Right renal cortex interstitium (tissue), 3 donors: ENCODE measurements around the gene SIM2. TPM values are rescaled to one million over a fixed set of nuclear protein-coding genes. Genes with fewer than 3 reads are reported as not detected.

Experiments
- DNase-seq, 3 donors: peaks; one replicate each; pipeline ENCODE4 v3.0.0-alpha.2; 2013; ENCODE audit warnings: low read depth in 3 of 3, low spot score in 2 of 3
- polyA plus RNA-seq, 3 donors: library from polyadenylated mRNA; unstranded; fragments of 120-200 nt; gene quantifications; one replicate each; pipeline ENCODE4 v1.2.1, GENCODE V29; 2013; ENCODE audit not compliant: insufficient read length in 3 of 3

SIM2 gene
- polyA plus RNA-seq, 3 donors: 16.6 to 22.3 (median 19.1) TPM

DNA sequence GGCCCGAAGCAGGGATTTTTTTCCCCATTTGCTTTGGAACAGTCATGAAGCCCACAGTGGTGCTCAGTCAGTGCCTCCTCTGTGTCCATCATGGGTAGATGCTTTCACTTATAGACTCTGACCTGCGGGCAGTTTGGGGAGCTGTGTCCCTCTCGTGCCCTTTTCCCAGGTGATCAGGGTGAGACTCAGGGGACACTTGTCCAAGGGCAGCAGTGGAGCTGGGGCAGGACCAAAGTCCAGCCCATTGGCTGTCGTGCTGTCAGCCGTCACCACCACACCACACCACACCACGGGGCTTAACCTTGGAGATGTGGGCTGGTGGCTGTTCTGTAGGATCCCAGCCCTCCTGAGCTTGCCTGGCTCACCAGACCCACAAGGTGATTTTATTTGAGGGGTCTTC, 34.9 kb downstream of the SIM2 start:
- no peak for DNase-seq

DNA sequence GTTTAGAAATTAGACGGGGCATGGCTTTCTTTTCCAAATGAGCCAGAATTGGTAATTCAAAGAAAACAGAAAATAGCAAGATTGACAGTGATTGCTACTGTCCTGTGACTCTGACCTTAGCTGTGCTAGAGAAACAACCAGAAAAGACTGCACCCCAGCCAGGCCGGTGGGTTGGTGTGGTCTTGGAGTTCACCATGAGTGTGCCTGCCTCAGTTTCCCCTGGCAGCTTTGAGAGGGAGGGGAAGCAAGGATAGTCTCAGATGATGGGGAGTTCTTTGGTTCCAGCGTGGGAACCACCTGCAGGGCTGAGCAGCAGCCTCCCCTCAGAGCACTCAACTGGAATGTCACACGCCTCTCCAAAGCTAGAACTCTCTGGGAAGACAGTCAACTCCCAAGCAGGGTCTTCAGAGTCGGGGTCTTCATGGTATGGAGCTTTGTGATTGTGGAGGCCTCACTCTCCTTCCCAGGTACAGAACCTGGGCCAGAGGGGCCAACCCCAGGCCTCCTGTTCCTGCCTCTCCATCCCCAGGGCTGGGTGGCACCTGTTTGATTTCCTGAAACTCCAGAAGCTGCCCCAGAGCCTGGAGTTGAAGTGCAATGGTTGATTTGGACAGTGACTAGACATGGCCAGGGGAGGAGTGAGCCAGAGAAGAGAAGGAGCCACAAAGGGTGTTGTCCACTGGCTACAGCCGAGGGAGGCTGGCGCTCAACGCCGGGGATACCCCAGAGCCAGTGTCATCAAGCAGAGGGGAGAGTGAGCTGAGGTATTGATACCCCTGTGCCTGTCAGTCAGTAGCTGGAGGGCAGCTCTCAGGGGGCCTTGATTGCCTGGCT, 35.7 kb downstream of the SIM2 start:
- no peak for DNase-seq

- no peak for DNase-seq
These were observed 36.2 kb downstream of the SIM2 start for GRCh38 chr21:36735201-36735515.

DNA sequence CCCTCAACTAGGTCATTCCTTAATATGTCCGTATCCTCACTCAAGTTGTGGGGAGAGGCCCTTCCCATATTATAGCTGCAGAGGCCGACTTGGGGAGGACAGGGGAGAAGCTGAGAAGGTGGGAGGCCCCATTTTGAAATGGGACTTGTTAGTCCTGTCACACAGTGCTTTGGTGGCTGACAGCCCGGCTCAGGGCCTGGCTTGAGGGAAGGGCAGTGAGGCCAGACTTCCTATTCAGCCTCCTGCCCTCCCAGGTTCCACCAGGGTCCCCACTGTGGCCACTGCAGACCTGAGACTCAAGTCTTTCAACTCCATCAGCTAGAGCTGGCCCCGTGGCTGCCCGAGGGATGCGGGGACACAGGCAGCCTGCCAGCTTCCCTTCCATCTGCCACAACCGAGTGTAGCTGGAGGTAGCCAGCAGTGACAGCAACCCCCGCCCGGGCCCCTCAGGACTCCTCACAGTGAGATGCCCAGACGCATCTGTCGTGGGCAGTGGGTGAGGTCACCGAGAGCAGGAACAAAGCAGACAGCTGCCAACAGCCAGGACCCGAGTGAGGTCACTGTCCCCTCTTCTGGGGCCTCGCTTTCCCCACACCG, 36.9 kb downstream of the SIM2 start:
- DNase-seq: no peak

GRCh38 chr21:36738489-36739126, 39.7 kb downstream of the SIM2 start:
- no peak for DNase-seq

- DNase-seq: no peak
These were observed 42.6 kb downstream of the SIM2 start for GRCh38 chr21:36741506-36741905.

DNA sequence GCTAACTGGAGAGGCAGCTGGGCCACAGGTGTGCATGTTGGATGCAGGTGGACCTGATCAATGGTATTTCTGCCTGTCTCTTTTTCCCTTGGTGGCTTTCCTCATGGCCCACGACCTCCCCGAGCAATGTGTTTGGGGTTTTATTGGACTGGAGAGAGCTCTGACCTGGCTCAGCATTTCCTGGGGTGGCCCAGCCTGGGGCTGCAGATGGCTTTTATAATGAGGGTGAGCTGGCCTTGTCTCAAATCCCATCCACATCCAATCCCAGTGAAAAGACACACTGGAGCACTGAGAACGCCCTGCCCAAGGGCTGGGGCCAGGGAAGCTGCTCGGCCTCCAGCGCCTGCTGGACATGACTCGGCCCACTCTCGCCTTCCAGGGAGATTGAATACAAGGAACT, 44.1 kb downstream of the SIM2 start:
- DNase-seq: no peak

DNA sequence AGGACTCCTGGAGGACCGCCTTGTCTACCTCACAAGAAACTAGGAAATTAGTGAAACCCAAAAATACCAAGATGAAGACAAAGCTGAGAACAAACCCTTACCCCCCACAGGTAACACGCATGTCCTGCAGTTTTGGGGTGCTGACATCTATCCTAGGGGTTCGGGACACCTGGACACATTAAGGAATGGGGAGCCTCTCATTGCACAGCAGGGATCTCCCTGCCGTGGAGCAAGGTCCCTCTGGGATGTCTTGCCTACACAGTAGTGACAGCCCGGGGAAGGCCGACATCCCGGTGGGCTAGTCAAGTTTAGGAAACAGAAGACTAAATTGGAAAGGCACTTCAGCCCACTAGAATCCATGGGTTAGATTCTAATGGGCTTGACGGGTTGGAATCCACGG, 44.5 kb downstream of the SIM2 start:
- DNase-seq: no peak

GRCh38 chr21:36744190-36744559, 45.3 kb downstream of the SIM2 start:
- DNase-seq: no peak

DNA sequence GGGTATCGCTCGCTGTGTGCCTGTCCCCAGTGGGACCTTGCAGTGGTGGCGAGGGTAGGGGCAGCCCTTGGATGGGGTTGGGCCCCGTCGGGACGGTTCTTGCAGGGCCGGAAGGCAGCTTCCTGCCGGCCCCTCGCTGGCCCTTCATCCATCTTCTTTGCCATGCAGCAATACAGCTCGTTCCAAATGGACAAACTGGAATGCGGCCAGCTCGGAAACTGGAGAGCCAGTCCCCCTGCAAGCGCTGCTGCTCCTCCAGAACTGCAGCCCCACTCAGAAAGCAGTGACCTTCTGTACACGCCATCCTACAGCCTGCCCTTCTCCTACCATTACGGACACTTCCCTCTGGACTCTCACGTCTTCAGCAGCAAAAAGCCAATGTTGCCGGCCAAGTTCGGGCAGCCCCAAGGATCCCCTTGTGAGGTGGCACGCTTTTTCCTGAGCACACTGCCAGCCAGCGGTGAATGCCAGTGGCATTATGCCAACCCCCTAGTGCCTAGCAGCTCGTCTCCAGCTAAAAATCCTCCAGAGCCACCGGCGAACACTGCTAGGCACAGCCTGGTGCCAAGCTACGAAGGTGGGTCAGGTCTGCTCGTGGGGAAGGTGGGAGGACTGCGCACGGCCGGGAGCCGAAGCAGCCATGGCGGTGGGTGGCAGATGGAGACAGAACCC, 45.8 kb downstream of the SIM2 start:
- DNase-seq: peak in 2 of 3 donors; percentile 72 to 78

- DNase-seq: no peak
These were observed 46.5 kb downstream of the SIM2 start for GRCh38 chr21:36745459-36745858.

DNA sequence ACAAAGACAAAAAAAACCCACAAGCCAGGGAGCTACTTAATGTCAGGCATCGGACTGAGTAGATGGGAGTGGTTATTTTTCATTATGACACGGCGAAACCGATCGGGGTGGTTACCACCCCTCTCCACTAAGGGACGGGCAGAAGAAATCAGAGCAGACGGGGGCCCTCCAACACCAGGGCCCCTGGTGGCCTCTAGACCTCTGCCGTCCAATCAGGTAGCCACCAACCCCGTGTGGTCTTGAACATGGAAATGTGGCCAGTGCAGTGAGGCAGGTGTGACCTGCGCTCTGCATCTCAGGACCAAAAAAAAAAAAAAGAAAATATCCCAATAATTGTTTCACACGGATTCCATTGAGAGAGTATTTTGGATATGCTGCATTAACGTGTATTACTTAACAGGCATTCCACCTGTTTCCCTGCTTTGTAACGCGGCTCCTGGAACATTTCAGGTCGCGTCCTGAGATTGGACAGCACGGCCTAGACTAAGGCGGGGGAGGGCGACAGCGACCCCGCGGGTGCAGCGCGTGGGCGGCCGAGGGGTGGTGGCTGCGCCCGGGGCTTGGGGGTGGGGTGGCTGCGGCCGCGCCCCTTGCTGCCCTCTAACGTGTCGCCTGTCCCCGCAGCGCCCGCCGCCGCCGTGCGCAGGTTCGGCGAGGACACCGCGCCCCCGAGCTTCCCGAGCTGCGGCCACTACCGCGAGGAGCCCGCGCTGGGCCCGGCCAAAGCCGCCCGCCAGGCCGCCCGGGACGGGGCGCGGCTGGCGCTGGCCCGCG, 48.3 kb downstream of the SIM2 start:
- DNase-seq: no peak

DNA sequence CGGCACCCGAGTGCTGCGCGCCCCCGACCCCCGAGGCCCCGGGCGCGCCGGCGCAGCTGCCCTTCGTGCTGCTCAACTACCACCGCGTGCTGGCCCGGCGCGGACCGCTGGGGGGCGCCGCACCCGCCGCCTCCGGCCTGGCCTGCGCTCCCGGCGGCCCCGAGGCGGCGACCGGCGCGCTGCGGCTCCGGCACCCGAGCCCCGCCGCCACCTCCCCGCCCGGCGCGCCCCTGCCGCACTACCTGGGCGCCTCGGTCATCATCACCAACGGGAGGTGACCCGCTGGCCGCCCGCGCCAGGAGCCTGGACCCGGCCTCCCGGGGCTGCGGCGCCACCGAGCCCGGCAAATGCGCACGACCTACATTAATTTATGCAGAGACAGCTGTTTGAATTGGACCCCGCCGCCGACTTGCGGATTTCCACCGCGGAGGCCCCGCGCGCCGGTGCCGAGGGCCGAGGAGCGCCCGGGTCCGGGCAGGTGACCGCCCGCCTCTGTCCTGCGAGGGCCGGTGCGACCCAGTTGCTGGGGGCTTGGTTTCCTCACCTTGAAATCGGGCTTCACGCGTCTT, 49.0 kb downstream of the SIM2 start:
- DNase-seq: no peak

DNA sequence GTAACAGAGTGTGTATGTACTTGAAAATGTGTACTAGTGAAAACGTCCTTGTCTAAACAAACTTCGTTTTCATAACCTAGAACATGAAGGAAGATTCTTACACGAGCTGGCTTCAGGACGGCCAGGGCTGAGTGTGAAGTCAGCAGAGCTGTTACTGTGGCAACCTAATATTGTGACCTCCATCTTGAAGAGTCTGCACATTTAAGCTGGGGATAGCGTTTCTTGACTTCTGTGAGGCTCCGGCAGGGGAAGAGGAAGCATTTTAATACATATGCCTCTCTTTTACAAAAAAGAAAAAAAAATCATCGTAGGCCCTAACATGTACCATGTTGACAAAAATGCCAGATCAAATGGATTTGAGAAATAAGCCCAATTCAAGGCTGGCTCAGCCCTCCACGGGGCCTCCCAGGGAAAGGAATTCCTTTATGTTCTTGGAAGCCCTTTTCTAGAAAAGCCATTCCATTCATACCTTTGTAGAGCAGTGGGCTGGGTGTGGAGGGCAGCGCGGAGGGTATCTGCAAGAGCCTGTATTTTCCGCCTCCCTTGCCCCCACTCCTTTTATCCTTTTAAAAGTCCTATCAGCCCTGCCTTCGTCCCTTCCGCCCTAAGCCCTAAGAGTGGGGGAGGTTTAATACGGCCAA, 51.1 kb downstream of the SIM2 start:
- DNase-seq: no peak

GRCh38 chr21:36750576-36750959, 51.7 kb downstream of the SIM2 start:
- DNase-seq: no peak

- DNase-seq: no peak
These were observed 52.5 kb downstream of the SIM2 start for GRCh38 chr21:36751383-36751782.

- no peak for DNase-seq
These were observed 54.6 kb downstream of the SIM2 start for GRCh38 chr21:36753556-36753955.

DNA sequence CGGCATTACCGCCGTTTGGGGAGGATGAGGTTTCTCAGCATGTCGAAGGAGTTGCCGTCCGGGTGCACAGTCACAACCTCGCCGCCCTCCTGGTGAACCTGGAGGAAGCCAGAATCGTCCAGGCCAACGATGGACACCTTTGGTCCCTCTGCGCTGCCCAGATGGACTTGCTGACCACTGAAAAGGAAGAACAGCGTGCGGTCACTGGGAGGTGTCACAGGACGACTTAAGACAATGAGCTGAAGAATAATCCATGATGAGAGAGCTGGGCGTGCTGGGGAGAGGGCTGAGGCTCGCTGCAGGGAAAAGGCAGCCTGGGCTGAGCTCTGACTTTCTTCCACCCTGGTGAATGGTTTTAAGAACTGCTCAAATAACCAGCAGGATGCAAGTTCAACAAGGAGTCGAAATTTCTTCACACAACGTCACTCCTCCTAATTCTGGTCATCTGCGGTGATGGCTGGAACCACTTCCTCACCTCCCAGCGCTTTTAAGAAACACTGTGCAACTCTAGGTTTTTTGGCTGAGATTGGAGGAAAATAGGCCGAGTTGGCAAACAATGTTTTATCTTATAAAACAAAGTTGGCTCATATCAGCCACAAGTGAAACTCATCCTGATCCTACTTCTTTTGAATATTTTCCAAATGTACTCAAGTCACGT, 55.5 kb downstream of the SIM2 start:
- DNase-seq: no peak

DNA sequence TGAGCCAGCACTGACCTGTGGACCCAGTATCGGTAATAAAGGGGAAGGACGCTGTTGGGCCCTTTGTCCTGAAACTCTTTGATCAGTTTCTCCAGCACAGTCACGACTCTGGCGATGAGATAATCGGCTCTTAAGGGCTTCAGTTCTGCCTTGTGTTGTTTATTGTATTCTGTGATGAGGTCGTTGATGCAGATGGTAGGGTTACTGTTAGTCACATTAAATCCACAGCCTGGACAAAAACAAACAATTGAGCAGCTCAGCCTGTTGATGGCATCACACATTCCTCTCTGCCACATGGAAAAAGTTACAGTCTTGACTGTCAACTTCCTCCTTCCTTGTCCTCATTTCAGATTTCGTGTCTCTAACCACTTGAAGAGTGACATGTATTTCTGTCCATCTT, 57.6 kb downstream of the SIM2 start:
- no peak for DNase-seq

- DNase-seq: no peak
These were observed 58.3 kb downstream of the SIM2 start for GRCh38 chr21:36757196-36757595.
